Chondrocyte (in vitro differentiated cells): ENCODE data around the gene PTK6. TPM values are rescaled to one million over a fixed set of nuclear protein-coding genes. Genes with fewer than 3 reads are reported as not detected.

Experiments used
- DNase-seq: peaks from one replicate; pipeline ENCODE4 v3.0.0; 2021; ENCODE audit warnings: mixed read lengths, low spot score
- H3K27ac Mint-ChIP-seq: one replicate; pipeline ENCODE4 v1.8.0; 2021; ENCODE audit warnings: mild to moderate bottlenecking, moderate library complexity, mixed read lengths; ENCODE audit not compliant: unreplicated experiment
- H3K27me3 Mint-ChIP-seq: 2 replicates; pipeline ENCODE4 v1.8.0; 2021; ENCODE audit warnings: low read depth, mixed read lengths
- H3K36me3 Mint-ChIP-seq: 2 replicates; pipeline ENCODE4 v1.8.0; 2021; ENCODE audit warnings: low read depth, mixed read lengths
- H3K4me1 Mint-ChIP-seq: 2 replicates; pipeline ENCODE4 v1.8.0; 2021; ENCODE audit warnings: low read depth, mild to moderate bottlenecking, mixed read lengths
- H3K4me3 Mint-ChIP-seq: one replicate; pipeline ENCODE4 v1.8.0; 2021; ENCODE audit warnings: mild to moderate bottlenecking, moderate library complexity, mixed read lengths; ENCODE audit not compliant: unreplicated experiment
- H3K9me3 Mint-ChIP-seq: 2 replicates; pipeline ENCODE4 v1.8.0; 2021; ENCODE audit warnings: low read depth, mixed read lengths
- total RNA-seq: library from RNA; stranded (reverse); gene quantifications from 3 replicates; pipeline ENCODE4 v1.2.1, GENCODE V29; 2021
- TF ChIP-seq, protein P1 (sequence below): fragments of 200-600 bp; sonication (generic); IDR thresholded peaks from 2 replicates; pipeline ENCODE4 v1.5.0; 2021; ENCODE audit warnings: antibody characterized with exemption, mild to moderate bottlenecking, moderate library complexity

PTK6 gene
- total RNA-seq, 1 donor from 2014 or later: not detected

DNA sequence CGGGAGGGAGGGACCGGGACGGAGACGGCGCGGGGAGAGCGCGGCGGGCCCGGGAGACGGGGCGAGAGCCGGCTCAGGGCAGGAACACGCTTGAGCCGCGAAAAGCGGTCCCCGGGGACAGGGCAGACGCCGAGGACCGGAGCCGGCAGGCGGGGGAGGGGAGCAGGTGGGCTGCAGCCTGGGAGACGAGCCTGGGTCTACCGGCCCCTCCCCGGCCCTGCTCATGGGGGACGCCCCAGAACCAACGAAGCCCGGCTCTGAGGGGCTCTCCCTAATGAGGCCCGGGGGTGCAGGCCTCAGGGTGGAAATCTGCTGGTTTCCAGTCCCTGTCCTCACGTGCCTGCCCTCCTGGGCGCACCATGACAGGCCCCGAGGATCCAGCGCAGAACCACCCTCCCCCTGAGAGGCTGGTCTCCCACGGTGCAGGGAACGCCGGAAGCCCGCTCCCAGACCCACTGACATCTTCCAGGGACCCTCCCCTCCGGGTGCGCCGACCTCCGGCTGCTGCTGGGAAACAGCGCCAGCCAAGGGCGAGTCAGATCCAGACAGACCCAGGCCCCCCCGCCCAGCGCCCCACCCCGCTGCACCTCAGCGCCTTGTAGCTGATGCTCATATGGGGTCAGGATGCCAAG is 37.7 kb downstream of the PTK6 start:
- DNase-seq: peak; percentile 68
- H3K27me3 Mint-ChIP-seq: no peaks in the 10 kb centered on the region
- no peak overlapping the region for H3K27ac Mint-ChIP-seq
- H3K4me1 Mint-ChIP-seq: no peaks in the 10 kb centered on the region
- no peaks in the 10 kb centered on the region for H3K9me3 Mint-ChIP-seq
- H3K4me3 Mint-ChIP-seq: peak overlapping the region; percentile 22
- no peaks in the 10 kb centered on the region for H3K36me3 Mint-ChIP-seq
- TF ChIP-seq, protein P1, sequence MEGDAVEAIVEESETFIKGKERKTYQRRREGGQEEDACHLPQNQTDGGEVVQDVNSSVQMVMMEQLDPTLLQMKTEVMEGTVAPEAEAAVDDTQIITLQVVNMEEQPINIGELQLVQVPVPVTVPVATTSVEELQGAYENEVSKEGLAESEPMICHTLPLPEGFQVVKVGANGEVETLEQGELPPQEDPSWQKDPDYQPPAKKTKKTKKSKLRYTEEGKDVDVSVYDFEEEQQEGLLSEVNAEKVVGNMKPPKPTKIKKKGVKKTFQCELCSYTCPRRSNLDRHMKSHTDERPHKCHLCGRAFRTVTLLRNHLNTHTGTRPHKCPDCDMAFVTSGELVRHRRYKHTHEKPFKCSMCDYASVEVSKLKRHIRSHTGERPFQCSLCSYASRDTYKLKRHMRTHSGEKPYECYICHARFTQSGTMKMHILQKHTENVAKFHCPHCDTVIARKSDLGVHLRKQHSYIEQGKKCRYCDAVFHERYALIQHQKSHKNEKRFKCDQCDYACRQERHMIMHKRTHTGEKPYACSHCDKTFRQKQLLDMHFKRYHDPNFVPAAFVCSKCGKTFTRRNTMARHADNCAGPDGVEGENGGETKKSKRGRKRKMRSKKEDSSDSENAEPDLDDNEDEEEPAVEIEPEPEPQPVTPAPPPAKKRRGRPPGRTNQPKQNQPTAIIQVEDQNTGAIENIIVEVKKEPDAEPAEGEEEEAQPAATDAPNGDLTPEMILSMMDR: no peak

DNA sequence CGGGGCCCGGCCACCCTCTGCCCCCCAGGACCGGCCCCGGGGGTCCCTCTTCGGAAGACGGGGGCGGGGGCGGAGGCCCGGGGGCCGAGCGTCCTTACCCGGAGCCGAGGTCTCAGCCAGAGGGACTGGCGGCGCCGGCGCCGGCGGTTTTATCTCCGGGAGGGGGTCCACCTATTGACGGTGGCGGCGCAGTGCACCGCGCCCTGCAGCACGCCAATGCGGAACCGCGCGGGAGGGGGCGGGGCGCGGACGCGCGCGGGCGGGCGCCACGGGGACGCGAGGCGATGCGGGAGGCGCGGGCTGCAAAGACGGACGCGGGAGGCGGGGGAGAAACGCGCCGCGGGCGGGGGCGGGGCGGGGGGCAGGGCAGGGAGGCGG is 38.2 kb downstream of the PTK6 start, which contains the start of gene EEF1A2:
Gene EEF1A2 (minus strand): TSS at position 124 of the 378 bp plus-strand sequence. CDS start 1,320 bp downstream, outside the sequence.
- no peaks in the 10 kb centered on the region for H3K36me3 Mint-ChIP-seq
- TF ChIP-seq, protein P1: no peak
- H3K4me3 Mint-ChIP-seq: peak within 1 kb of the TSS; percentile 49
- no peak within 1 kb of the TSS for H3K27ac Mint-ChIP-seq
- H3K9me3 Mint-ChIP-seq: no peaks in the 10 kb centered on the region
- H3K27me3 Mint-ChIP-seq: no peaks in the 10 kb centered on the region
- H3K4me1 Mint-ChIP-seq: no peaks in the 10 kb centered on the region
- no peak for DNase-seq

GRCh38 chr20:63497946-63498935 is 38.9 kb downstream of the PTK6 start:
- no peak overlapping the region for H3K27ac Mint-ChIP-seq
- no peaks in the 10 kb centered on the region for H3K9me3 Mint-ChIP-seq
- H3K36me3 Mint-ChIP-seq: no peaks in the 10 kb centered on the region
- H3K27me3 Mint-ChIP-seq: no peaks in the 10 kb centered on the region
- no peaks in the 10 kb centered on the region for H3K4me1 Mint-ChIP-seq
- DNase-seq: peak; percentile 68
- TF ChIP-seq, protein P1: peak; percentile 17
- peak overlapping the region; percentile 49 for H3K4me3 Mint-ChIP-seq

DNA sequence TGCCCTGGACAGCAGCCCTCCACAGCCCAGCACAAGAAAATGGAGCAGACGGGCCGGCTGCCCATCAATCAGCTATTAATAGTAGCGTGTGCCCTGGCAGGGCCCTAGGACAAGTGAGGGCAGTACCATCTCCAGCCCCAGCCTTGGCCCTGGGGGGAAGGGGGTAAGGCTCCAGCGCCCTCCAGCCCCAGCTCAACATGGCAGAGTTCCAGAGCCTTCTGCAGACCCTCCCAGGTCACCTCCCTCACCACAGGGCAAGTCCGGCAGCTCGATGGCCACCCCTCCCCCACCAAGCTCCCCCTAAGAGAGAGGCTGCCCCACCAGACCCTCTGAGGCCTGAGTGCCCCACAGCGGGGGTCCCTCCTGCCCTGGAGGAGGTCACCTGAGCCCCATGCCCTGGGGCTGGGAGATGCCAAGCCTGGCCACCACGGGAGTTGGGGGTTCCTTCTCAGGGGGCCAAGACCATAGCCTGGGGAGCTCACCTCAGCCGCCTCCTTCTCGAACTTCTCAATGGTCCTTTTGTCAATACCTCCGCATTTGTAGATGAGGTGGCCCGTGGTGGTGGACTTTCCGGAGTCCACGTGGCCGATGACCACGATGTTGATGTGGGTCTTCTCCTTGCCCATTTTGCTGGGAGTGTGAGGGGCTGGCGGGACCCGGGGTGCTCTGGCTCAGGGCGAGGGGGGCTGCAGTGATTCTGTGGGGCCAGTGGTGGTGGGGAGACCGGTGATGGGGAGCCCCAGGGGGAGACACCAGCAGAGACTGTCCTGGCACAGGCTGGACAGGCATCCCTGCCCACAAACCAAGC is 39.8 kb downstream of the PTK6 start:
- Mint-ChIP-seq H3K27ac (no peak overlapping the region), H3K4me3 (no peak overlapping the region), H3K36me3 (no peaks in the 10 kb centered on the region), H3K9me3 (peaks cover 1% of the 10 kb centered on the region), H3K4me1 (no peaks in the 10 kb centered on the region), H3K27me3 (no peaks in the 10 kb centered on the region)
- TF ChIP-seq, protein P1: no peak
- DNase-seq: peak; percentile 82
